ENCODE measurements around the gene FAM47B. TPM values are rescaled to one million over a fixed set of nuclear protein-coding genes. Genes with fewer than 3 reads are reported as not detected.

Gene FAM47B
- total and polyA plus RNA-seq, 12 donors = not detected

DNA sequence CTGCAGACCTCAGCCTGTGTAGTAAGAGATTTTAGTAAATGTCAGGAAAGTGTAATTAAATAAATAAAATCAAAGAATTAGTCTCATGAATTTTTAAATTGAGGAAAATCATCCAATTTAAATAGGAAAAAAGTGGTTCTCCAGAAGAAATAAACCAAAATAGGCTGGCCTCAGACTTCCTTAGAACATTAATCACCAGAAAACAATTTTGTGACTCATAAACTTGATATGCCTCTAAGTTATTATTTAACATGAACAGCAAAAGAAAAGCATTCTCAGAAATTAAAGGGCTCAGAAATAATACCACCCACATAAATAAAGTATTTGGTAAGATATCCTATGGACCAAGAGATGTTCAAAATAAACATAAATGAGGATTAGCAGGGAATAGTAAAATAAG is 14.3 kb downstream of the FAM47B start:
- Histone ChIP-seq H3K4me1 (no peaks in the 10 kb centered on the region), H3K27ac (no peak overlapping the region), H3K4me3 (no peak overlapping the region), H3K36me3 (no peaks in the 10 kb centered on the region), H3K27me3 (no peaks in the 10 kb centered on the region), H3K9me3 (no peaks in the 10 kb centered on the region)
- TF ChIP-seq, protein P1, sequence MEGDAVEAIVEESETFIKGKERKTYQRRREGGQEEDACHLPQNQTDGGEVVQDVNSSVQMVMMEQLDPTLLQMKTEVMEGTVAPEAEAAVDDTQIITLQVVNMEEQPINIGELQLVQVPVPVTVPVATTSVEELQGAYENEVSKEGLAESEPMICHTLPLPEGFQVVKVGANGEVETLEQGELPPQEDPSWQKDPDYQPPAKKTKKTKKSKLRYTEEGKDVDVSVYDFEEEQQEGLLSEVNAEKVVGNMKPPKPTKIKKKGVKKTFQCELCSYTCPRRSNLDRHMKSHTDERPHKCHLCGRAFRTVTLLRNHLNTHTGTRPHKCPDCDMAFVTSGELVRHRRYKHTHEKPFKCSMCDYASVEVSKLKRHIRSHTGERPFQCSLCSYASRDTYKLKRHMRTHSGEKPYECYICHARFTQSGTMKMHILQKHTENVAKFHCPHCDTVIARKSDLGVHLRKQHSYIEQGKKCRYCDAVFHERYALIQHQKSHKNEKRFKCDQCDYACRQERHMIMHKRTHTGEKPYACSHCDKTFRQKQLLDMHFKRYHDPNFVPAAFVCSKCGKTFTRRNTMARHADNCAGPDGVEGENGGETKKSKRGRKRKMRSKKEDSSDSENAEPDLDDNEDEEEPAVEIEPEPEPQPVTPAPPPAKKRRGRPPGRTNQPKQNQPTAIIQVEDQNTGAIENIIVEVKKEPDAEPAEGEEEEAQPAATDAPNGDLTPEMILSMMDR (IDR thresholded peaks at IDR 0.05) = no peak
- ATAC-seq (no peak), DNase-seq (no peak)
- intact Hi-C loops (cut with DNase I) = no loop called here

DNA sequence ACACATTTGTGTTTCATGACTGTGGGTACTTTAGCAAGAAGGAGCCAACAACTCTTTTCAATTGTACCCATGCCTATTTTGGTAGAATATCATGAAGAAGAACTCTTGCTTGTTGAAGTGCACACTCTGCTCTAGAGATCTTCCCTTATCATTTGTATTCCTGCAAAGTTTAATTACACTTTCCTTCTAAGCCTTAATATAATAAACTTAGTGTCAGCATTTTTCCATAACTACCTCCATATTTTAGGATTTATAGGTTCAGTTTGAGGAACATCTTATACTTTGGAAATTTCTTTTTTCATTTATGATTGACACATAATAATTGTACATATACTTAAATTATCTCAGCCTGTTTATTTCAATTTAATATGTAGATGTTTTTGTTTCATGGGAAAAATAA is 19.1 kb downstream of the FAM47B start:
- Histone ChIP-seq H3K27me3 (no peaks in the 10 kb centered on the region), H3K27ac (no peak overlapping the region), H3K36me3 (no peaks in the 10 kb centered on the region), H3K4me1 (no peaks in the 10 kb centered on the region), H3K9me3 (no peaks in the 10 kb centered on the region), H3K4me3 (no peak overlapping the region)
- intact Hi-C loops (cut with DNase I) = no loop called here
- TF ChIP-seq, protein P1 (IDR thresholded peaks at IDR 0.05) = no peak
- ATAC-seq (no peak), DNase-seq (no peak)

DNA sequence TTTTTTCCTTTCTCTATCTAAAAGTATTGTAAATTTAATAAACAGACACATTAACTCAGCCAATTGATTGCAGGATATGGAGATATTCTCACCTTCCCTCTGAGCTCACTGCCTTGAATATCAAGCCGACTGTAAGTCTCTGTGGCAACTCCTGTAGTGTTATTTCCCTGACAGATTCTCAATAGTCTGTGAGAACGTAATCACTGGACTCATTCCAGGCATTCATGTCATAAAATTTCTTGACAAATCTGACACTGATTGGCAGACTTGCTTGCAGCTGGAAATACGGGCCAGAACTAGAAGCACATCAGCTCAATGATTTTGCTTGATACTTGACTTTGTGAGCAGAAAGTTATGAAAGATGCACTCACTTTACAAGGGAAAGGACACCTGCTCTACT is 29.6 kb downstream of the FAM47B start:
- TF ChIP-seq, protein P1 (IDR thresholded peaks at IDR 0.05) = no peak
- Histone ChIP-seq H3K27ac (no peak overlapping the region), H3K4me3 (no peak overlapping the region), H3K27me3 (peaks cover 0 to 9% (median 0%) of the 10 kb centered on the region in 7 donors), H3K9me3 (no peaks in the 10 kb centered on the region), H3K4me1 (no peaks in the 10 kb centered on the region), H3K36me3 (no peaks in the 10 kb centered on the region)
- no peak for ATAC-seq
- intact Hi-C loops (cut with DNase I) = no loop called here
- DNase-seq = no peak
- WGBS, 2 donors = 50 to 54% methylated on average over 3 of the region's 3 CpGs

DNA sequence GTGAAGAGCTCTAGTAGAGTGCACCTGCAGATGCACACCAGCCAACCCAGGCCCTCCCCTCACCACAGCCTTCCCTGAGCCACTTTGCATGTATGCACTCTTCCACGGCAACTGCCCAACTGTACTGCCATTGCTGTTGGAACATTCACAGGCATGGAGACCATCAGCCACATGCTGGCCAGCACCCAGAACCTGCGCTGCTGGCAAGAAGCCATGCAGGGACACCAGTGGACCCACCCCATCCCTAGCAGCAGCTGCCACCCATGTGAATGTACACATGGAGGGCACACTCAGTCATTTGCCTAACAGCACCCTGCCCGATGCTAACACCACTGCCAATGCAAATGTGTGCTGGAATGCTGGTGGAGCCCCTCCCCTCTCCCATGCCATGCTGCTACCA is 35.6 kb downstream of the FAM47B start:
- no peak for DNase-seq

More for the DNA sequence above, 35.6 kb downstream of the FAM47B start:
- TF ChIP-seq, protein P1 (IDR thresholded peaks at IDR 0.05) = no peak
- ATAC-seq = no peak
- 90 to 91% methylated on average over 3 of the region's 3 CpGs for WGBS, 2 donors
- intact Hi-C loops (cut with DNase I) = no loop called here
- Histone ChIP-seq H3K9me3 (peaks cover 0 to 6% (median 0%) of the 10 kb centered on the region in 11 donors), H3K36me3 (no peaks in the 10 kb centered on the region), H3K4me3 (no peak overlapping the region), H3K4me1 (no peaks in the 10 kb centered on the region), H3K27me3 (peaks cover 0 to 3% (median 0%) of the 10 kb centered on the region in 7 donors), H3K27ac (no peak overlapping the region)

Measured in heart right ventricle (tissue), 16 donors.